Measurements from ENCODE around the gene ABCG4.
A peak's percentile ranks its signal among the peaks of the same experiment; 100 is the strongest.
"Not testable (repeated sequence)": the region's sequence is repeated elsewhere in the genome, so short reads cannot be mapped to it uniquely, and the experiment has no call there.

ABCG4 gene

GRCh38 chr11:119148720-119149017 is 183 bp upstream of the ABCG4 start:
- DNase-seq (ENCODE audit: low read depth, low spot score) = no peak
- peak overlapping the region; percentile 37 for H3K4me3 ChIP-seq (ENCODE audit: low read length)

GRCh38 chr11:119149786-119150275 is 979 bp downstream of the ABCG4 start:
- H3K4me3 ChIP-seq (ENCODE audit: low read length) = no peak overlapping the region
- no peak for DNase-seq (ENCODE audit: low read depth, low spot score)

- H3K4me3 ChIP-seq (ENCODE audit: low read length) = no peak overlapping the region
- peak; percentile 29 for DNase-seq (ENCODE audit: low read depth, low spot score)
These were observed 3.2 kb downstream of the ABCG4 start for GRCh38 chr11:119152043-119152442.

- no peak for DNase-seq (ENCODE audit: low read depth, low spot score)
- H3K4me3 ChIP-seq (ENCODE audit: low read length) = no peak overlapping the region
These were observed 3.8 kb downstream of the ABCG4 start for GRCh38 chr11:119152604-119153003.

- no peak overlapping the region for H3K4me3 ChIP-seq (ENCODE audit: low read length)
- no peak for DNase-seq (ENCODE audit: low read depth, low spot score)
These were observed 4.4 kb downstream of the ABCG4 start for GRCh38 chr11:119153049-119153818.

- no peak for DNase-seq (ENCODE audit: low read depth, low spot score)
- H3K4me3 ChIP-seq (ENCODE audit: low read length) = no peak overlapping the region
These were observed 5.3 kb downstream of the ABCG4 start for GRCh38 chr11:119154178-119154577.

- H3K4me3 ChIP-seq (ENCODE audit: low read length) = no peak overlapping the region
- no peak for DNase-seq (ENCODE audit: low read depth, low spot score)
These were observed 7.1 kb downstream of the ABCG4 start for GRCh38 chr11:119155733-119156492.

GRCh38 chr11:119156496-119156895 is 7.6 kb downstream of the ABCG4 start:
- no peak for DNase-seq (ENCODE audit: low read depth, low spot score)
- no peak overlapping the region for H3K4me3 ChIP-seq (ENCODE audit: low read length)

GRCh38 chr11:119157063-119157462 is 8.2 kb downstream of the ABCG4 start:
- DNase-seq (ENCODE audit: low read depth, low spot score) = no peak
- H3K4me3 ChIP-seq (ENCODE audit: low read length) = no peak overlapping the region

GRCh38 chr11:119158467-119158866 is 9.6 kb downstream of the ABCG4 start:
- DNase-seq (ENCODE audit: low read depth, low spot score) = no peak
- no peak overlapping the region for H3K4me3 ChIP-seq (ENCODE audit: low read length)

GRCh38 chr11:119160151-119160550 is 11.3 kb downstream of the ABCG4 start:
- no peak for DNase-seq (ENCODE audit: low read depth, low spot score)

GRCh38 chr11:119161871-119162270 is 13.0 kb downstream of the ABCG4 start:
- DNase-seq (ENCODE audit: low read depth, low spot score) = no peak

More at GRCh38 chr11:119160151-119160550, 11.3 kb downstream of the ABCG4 start:
- H3K4me3 ChIP-seq (ENCODE audit: low read length) = no peak overlapping the region

GRCh38 chr11:119166368-119167076 is 17.7 kb downstream of the ABCG4 start:
- DNase-seq (ENCODE audit: low read depth, low spot score) = no peak
- H3K4me3 ChIP-seq (ENCODE audit: low read length) = no peak overlapping the region

More at GRCh38 chr11:119161871-119162270, 13.0 kb downstream of the ABCG4 start:
- no peak overlapping the region for H3K4me3 ChIP-seq (ENCODE audit: low read length)

GRCh38 chr11:119167077-119167458 is 18.2 kb downstream of the ABCG4 start:
- not testable (repeated sequence) for DNase-seq (ENCODE audit: low read depth, low spot score); H3K4me3 ChIP-seq (ENCODE audit: low read length)

GRCh38 chr11:119167933-119168332 is 19.1 kb downstream of the ABCG4 start:
- H3K4me3 ChIP-seq (ENCODE audit: low read length) = no peak overlapping the region
- DNase-seq (ENCODE audit: low read depth, low spot score) = no peak

GRCh38 chr11:119168471-119169281 is 19.8 kb downstream of the ABCG4 start, which contains the start of gene NLRX1:
TSS of gene NLRX1 (plus strand) at chr11:119168725. CDS start at chr11:119171404, 2,679 bp downstream.
- peak; percentile 81 for DNase-seq (ENCODE audit: low read depth, low spot score)
- H3K4me3 ChIP-seq (ENCODE audit: low read length) = peak within 1 kb of the TSS; percentile 78

GRCh38 chr11:119169282-119169719 is 20.4 kb downstream of the ABCG4 start:
- H3K4me3 ChIP-seq (ENCODE audit: low read length) = peak overlapping the region; percentile 78
- DNase-seq (ENCODE audit: low read depth, low spot score) = no peak

GRCh38 chr11:119172513-119172912 is 23.7 kb downstream of the ABCG4 start:
- no peak for DNase-seq (ENCODE audit: low read depth, low spot score)
- H3K4me3 ChIP-seq (ENCODE audit: low read length) = no peak overlapping the region

- H3K4me3 ChIP-seq (ENCODE audit: low read length) = no peak overlapping the region
- DNase-seq (ENCODE audit: low read depth, low spot score) = no peak
These were observed 24.6 kb downstream of the ABCG4 start for GRCh38 chr11:119173453-119173852.
